H54 (cell line): ENCODE results near the gene LDB2.

Experiments used
- DNase-seq: peaks from one replicate; pipeline ENCODE4 v3.0.0; 2011; ENCODE audit warnings: low spot score, mixed read lengths; ENCODE audit not compliant: insufficient read length
- FAIRE-seq: peaks from 3 replicates; lab custom pipeline; 2011; peaks lifted over from hg19 to GRCh38; lab: Jason Lieb, UNC
- POLR2A ChIP-seq: IDR thresholded peaks from 2 replicates; pipeline ENCODE4 v1.6.1; 2011; ENCODE audit warnings: low read depth, mild to moderate bottlenecking, low read length

LDB2 gene

DNA sequence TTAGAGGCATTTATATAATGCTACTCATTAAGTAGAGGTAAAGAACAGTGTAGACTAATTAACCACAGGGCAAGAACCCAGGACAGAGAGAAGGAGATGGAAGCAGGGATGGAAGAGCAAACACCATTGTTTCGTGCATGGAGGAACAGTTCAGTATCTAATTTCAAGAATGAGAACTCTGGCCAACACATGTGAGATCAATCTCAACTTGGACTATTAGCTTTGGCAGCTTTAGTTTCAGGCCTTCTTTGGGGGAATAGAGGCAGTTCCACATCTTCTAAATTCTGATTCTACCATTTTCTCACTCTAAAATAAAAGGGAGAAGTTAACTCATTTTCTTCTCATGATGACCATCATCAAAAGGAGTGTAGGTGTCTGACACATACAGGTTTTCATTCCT lies 207.0 kb downstream of the LDB2 start:
- no peak for TF ChIP-seq POLR2A
- no peak for DNase-seq
- no peak for FAIRE-seq

DNA sequence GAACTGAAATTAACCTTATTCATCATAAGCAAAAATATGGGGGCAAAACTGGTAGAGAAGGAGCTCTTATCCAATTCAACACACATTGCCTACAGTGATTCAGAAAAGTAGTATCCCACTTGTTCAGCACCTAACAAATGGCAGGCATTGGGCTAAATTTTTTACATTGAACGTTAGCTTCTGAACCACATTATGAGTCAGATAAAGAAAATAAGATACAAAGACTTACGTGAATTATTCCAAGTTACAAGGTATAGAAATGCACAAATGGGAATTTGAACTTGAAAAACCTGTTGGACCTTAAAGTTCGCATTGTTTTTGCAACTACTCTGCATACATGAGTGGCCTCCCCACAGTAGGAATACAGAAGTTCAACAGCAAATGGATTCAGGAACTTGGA lies 210.6 kb downstream of the LDB2 start:
- no peak for TF ChIP-seq POLR2A
- FAIRE-seq (no peak), DNase-seq (no peak)

DNA sequence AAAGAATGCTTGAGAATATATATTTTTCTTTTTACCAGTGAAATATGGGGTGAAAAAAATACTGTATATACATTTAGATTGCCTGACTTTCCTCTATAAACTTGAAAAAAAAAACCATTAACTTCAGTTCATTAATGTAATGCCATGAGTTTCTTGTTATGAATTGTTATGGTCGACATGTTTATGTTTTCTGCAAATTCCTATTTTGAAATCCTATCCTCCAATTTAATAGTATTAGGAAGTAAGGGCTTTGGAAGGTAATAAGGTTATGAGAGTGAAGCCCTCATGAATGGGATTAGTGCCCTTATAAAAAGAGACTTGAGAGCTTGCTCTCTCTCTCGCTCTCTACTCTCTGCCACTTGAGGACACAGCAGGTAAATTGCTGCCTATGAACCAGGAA lies 211.4 kb downstream of the LDB2 start:
- FAIRE-seq (no peak), DNase-seq (no peak)
- TF ChIP-seq POLR2A = no peak

DNA sequence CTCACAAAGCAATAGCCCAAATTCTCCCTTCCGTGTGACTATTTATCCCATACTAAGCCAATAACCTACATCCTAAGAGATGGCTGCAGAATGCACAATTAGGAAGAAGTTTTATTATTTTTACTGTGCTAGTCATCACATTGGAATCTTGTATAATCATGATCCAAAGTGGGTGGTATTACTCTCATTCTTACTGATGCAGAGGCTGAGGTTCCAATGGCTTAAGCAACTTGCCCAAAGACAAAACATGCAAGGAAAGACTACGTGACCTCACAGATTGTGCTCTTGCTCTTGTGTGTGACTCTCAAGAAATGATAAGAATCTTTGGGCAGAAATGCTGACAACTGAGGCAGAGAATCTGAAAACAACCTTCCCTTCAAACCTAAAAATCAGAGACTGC lies 212.2 kb downstream of the LDB2 start:
- FAIRE-seq (no peak), DNase-seq (no peak)
- TF ChIP-seq POLR2A = no peak

DNA sequence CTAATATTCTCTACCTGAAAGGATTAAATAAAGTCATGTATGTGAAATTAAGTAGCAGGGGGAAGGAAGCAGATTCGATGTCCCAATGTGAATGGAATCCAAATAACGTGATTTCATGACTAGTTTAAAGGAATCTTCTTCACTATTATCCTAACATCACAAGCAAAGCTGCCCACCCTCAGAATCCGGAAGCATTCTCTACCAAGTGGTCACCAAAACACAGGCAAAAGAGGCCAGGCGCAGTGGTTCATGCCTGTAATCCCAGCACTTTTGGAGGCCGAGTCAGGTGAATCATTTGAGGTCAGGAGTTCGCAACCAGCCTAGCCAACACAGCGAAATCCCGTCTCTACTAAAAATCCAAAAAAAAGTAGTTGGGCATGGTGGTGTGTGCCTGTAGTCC lies 212.9 kb downstream of the LDB2 start:
- TF ChIP-seq POLR2A = no peak
- FAIRE-seq (no peak), DNase-seq (no peak)

DNA sequence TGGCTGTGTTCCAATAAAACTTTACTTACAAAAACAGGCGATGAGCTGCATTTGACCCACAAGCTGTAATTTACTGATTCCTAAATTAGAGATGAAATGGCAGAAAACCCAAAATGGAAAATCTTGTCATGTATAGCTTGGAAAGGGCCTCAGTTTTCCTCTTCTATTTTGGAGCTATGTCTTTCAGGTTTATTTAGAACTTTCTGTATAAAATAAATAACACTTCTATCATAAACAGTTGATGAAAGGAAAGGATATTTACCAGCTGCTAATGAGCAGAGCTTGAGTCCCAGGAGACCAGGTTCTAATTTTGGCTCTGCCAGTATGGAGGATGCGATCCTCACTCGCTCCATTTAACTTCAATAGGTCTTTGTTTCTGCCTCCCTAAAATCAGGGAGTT lies 213.5 kb downstream of the LDB2 start:
- no peak for DNase-seq
- no peak for FAIRE-seq
- TF ChIP-seq POLR2A = no peak

DNA sequence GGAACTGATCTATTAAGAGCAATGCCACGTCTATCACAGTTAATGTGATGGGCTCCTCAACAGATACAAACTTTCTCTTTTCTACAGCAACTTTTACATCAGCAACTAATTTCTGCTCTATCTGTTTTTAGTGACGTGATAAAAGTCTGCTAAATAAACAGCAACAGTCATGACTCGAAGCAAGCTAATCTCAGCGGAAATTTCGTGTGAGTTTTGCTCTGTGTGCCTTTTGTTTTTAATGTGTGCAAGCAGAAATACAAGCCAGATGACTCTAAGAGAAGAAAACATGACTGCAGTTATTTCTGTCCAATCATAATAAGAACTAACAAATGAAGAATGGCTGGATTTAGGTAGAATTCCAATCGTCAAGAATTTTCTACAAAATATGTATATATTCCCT lies 214.3 kb downstream of the LDB2 start:
- no peak for TF ChIP-seq POLR2A
- FAIRE-seq (no peak), DNase-seq (no peak)

DNA sequence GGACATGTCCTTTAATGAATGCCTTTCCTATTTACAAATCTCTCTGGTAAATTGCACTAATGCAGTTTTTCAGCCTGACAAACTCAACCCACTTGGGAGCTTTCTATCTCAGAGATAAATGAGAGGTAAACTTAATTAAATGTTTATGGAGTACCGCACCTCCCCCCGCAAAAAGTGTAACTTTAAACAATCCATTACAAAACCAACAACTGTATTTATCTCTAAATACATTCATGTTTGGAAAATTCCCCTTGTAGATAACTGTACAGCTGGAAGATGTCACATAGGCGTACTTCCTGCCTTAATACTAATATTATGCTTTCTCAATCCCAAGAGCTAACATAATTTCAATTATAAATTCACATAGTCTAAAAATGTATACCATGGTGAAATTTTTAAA lies 215.5 kb downstream of the LDB2 start:
- no peak for FAIRE-seq
- no peak for DNase-seq

DNA sequence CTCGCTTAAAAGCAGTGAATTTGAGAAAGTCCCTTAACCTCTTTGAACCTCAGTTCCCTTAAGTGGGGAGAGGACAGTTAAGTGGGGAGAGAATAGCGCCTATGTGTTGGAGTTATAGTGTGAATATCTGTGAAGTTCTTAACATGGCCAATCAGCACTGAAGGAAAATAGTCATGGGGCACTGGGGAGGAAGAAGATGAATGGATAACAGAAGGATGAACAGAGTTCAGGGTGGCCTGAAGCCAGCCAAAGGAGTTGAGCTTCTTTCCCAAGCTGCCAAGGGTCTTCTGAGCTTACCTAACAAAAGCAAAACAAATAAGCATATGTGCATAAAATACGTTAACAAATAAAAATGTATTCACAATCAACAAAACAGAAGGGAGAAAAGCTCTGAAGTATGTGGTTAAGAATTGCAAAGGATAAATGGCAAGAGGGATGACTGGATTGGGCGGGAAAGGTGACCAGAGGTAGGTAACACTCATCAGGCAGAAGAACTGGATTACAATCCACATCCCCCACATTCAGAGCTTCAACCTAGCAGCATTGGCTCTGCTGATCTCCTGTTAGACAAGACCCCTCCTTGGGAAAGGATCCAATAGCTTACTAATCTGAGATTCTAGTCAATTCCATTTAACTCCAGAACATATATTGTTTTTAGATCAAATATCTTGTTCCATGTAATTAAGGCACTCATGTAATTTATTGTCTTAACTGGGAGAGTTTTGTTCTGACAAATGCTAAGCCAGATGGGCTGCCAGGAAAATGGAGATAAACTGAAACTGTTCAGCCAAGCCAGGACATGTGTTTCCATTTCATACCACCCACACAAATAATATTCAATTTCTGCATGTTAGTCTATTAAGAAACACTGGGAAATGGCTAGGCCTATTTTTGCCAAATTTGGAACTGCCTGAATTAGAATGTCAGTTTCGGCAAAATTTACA lies 221.2 kb downstream of the LDB2 start:
- no peak for TF ChIP-seq POLR2A
- FAIRE-seq (no peak), DNase-seq (no peak)

More for the DNA sequence above, 215.5 kb downstream of the LDB2 start:
- no peak for TF ChIP-seq POLR2A

DNA sequence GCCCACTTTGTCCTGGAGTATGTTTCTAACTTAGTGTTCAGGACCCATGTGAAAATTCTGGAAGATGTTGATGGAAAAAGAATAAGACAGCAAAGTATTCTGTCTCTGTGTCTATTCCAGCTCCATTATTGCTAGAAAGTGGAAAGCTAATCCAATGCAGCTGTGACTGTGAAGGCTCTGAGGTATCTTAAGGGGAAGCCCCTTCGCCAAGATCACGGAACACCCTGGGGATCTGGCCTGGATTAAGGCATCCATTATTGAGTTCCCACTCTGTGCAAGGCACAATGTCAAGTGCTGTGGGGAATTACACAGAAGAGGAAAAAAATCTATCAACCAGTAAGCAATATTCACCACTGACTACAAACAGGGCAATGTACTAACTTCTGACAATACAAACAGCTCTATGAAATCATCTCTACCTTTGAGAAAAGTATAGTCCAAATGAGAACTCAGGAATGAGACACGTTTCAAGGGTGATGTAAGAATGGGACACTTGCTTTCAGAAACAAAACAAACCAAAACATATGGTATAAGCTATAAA lies 222.1 kb downstream of the LDB2 start:
- TF ChIP-seq POLR2A = no peak
- FAIRE-seq (no peak), DNase-seq (no peak)

DNA sequence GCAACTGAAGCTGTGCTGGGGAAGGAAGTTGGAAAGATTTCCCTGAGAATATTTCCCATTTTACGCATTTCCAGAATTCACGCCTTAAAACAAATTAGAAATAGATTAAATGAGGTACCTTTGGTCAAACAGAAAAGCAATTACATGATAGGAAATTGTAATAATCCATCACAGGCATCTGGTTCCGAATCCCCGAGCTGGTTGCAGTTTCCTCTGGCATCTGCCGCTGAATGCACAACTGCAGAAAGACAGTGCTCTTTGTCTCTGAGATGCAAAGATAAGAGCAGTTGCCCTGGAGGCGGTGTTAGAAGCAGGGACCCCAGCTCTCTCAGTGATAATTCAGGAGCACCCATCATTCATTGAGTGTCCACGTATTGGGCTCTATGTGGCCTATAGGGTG lies 224.4 kb downstream of the LDB2 start:
- no peak for TF ChIP-seq POLR2A
- FAIRE-seq = no peak
- no peak for DNase-seq

DNA sequence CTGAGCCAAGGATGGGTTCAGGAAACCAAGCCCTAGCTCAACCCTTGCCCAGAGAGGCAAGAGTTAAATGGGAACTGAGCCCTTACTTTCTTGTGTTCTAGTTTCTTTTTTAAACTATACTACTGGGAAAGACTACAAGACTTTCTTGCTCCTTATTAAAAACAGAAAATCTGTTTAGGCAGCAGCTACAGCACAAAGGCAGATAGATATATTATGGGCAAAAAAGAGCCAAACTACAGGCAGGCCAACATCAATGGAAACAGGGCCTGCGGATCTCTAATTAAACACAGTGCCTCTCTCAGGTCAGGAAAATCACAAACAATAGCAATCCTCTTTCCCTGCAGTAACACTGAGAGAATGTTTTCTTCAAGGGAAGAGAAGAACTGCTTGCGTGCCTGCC lies 226.0 kb downstream of the LDB2 start:
- TF ChIP-seq POLR2A = no peak
- no peak for FAIRE-seq
- no peak for DNase-seq

DNA sequence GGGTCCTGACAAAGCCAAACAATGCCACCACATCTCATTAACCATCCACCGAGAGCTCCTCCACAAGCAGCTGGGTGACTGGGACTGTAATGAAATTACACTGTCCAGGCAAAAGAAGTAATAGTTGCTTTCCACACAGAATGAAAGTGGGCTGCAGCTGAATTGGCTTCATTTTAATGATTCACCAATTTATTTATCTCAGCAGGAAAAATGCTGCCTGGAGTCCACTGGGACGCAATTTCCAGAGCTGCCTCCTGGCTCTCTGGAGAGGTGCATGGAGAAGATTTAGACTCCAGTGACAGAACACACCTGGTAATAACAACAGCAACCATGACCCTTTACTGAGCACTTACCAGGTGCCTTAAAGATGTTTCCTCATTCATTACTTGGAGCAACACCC lies 226.7 kb downstream of the LDB2 start:
- TF ChIP-seq POLR2A = no peak
- FAIRE-seq (no peak), DNase-seq (no peak)

DNA sequence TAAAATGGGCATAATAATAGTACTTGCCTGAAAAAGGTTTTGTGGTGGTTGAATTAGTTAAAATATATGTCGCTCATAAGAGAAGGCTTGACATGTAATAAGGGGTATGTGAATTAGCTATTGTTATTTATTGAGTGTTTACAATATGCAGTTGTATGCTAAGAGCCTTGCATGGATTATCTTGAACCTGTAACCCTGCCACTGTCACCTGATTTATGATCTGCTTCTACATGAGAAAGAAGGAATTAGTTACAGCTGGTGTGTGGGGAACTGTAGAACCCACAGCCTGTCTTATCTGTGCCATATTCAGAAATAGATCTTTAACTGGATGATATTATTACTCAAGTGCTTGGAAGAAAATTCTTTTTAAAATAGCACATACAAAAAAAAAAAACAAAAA lies 227.7 kb downstream of the LDB2 start:
- no peak for FAIRE-seq
- TF ChIP-seq POLR2A = no peak
- no peak for DNase-seq

DNA sequence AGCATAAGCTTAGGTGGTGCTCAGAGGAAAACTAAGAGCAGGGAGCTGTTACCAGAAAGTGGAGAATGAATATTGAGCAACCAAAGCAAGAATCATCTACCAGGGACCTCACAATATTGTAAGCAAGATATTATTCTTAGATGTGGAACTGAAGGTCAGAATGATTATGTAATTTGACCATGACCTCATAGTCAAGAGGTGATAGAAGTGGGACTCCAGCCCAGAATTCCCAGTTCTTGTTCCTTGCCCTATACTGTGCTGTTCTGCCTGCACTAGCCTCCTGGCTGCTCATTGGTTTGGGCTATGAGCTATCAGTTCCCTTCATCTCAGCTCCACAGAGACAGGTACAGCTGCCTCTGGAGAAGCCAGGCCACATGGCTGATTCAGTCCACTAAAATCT lies 229.4 kb downstream of the LDB2 start:
- DNase-seq (no peak), FAIRE-seq (no peak)

More for the DNA sequence above, 229.4 kb downstream of the LDB2 start:
- TF ChIP-seq POLR2A = no peak
